Caco-2 (cell line): ENCODE results near the gene KCNA10. TPM values are rescaled to one million over a fixed set of nuclear protein-coding genes. Genes with fewer than 3 reads are reported as not detected.

Source experiments
- BruUV-seq: library from RNA; stranded (reverse); fragments of 400-500 nt; replicated peaks from 2 replicates; lab custom pipeline; 2021; lab: Mats Ljungman, UMichigan
- CTCF ChIA-PET: fragments of 300-600 bp; sonication (Branson Sonifier 250); formaldehyde crosslinking; loops from one replicate; lab custom pipeline; 2022; ENCODE audit warnings: antibody characterized with exemption; lab: Charles Lee
- POLR2A ChIA-PET: fragments of 300-600 bp; sonication (Branson Sonifier 250); formaldehyde crosslinking; loops from one replicate; lab custom pipeline; 2022; ENCODE audit warnings: antibody characterized with exemption; lab: Charles Lee
- DNase-seq, 2 experiments: peaks; one replicate each; pipeline versions ENCODE4 v3.0.0 to v3.0.0-alpha.2; 2020 to 2022
- H3K27me3 ChIP-seq: replicated peaks from 2 replicates; pipeline ENCODE4 v1.6.0; 2011; ENCODE audit warnings: low read length; ENCODE audit not compliant: control insufficient read depth, insufficient read depth
- H3K36me3 ChIP-seq: 2 replicates; pipeline ENCODE4 v1.5.1; 2011; ENCODE audit warnings: low read length; ENCODE audit not compliant: control insufficient read depth, insufficient read depth
- H3K4me1 ChIP-seq: fragments of 250-450 bp; sonication (Bioruptor Pico); 2 replicates; pipeline ENCODE4 v1.5.1; 2020; ENCODE audit warnings: mild to moderate bottlenecking
- H3K4me3 ChIP-seq: 2 replicates; pipeline ENCODE4 v1.5.1; 2011; ENCODE audit warnings: low read depth, mild to moderate bottlenecking, control low read depth, low read length
- H3K9me3 ChIP-seq: fragments of 250-450 bp; sonication (Bioruptor Pico); 2 replicates; pipeline ENCODE4 v1.5.1; 2020; ENCODE audit warnings: mild to moderate bottlenecking, moderate library complexity
- H3K27ac Mint-ChIP-seq: one replicate; pipeline ENCODE4 v1.8.0; 2022; ENCODE audit warnings: mixed read lengths; ENCODE audit not compliant: unreplicated experiment
- H3K27me3 Mint-ChIP-seq: one replicate; pipeline ENCODE4 v1.8.0; 2022; ENCODE audit warnings: mixed read lengths; ENCODE audit not compliant: insufficient read depth, unreplicated experiment
- H3K36me3 Mint-ChIP-seq: one replicate; pipeline ENCODE4 v1.8.0; 2022; ENCODE audit warnings: mild to moderate bottlenecking, mixed read lengths; ENCODE audit not compliant: insufficient read depth, unreplicated experiment
- H3K4me1 Mint-ChIP-seq: one replicate; pipeline ENCODE4 v1.8.0; 2022; ENCODE audit warnings: low read depth, mixed read lengths; ENCODE audit not compliant: unreplicated experiment
- H3K4me3 Mint-ChIP-seq: one replicate; pipeline ENCODE4 v1.8.0; 2022; ENCODE audit warnings: mild to moderate bottlenecking, moderate library complexity, mixed read lengths; ENCODE audit not compliant: unreplicated experiment
- H3K9me3 Mint-ChIP-seq: one replicate; pipeline ENCODE4 v1.8.0; 2022; ENCODE audit warnings: mixed read lengths; ENCODE audit not compliant: unreplicated experiment
- CTCF ChIP-seq, 2 experiments: fragments of 200-600 bp in 1 of 2; IDR thresholded peaks; 1 replicate in 1 of 2; 2 replicates in 1 of 2; pipeline versions ENCODE4 v1.5.1 to v1.8.0; 2011 to 2022; ENCODE audit warnings: antibody characterized with exemption in 1 of 2, control low read depth in 1 of 2, inconsistent platforms in 1 of 2, low read depth in 1 of 2, low read length in 1 of 2, mild to moderate bottlenecking in 1 of 2, moderate library complexity in 1 of 2; ENCODE audit not compliant: insufficient read depth in 1 of 2, severe bottlenecking in 1 of 2, unreplicated experiment in 1 of 2
- intact Hi-C: fragments of 100-400 bp; cut with micrococcal nuclease; formaldehyde crosslinking; loops from one replicate; pipeline ENCODE4 v1.10.0; 2022; ENCODE audit not compliant: unreplicated experiment
- total RNA-seq: library from RNA; stranded (reverse); gene quantifications from 2 replicates; pipeline ENCODE4 v1.2.3, GENCODE V29; 2022

Gene KCNA10
- total RNA-seq, 1 experiment from 2014 or later = not detected

- intact Hi-C loops = no loop called here
- Mint-ChIP-seq H3K4me1 (no peaks in the 10 kb centered on the region), H3K4me3 (no peak overlapping the region), H3K36me3 (no peaks in the 10 kb centered on the region), H3K9me3 (peaks cover 14% of the 10 kb centered on the region), H3K27me3 (peaks cover 8% of the 10 kb centered on the region), H3K27ac (no peak overlapping the region)
- DNase-seq = no peak
- no peak for TF ChIP-seq CTCF (IDR thresholded peaks at IDR 0.05; ENCODE audit: insufficient read depth in 1 of 2, low read depth in 1 of 2, low read length in 1 of 2, severe bottlenecking in 1 of 2, unreplicated experiment in 1 of 2)
- Histone ChIP-seq H3K9me3 (no peaks in the 10 kb centered on the region), H3K27me3 (no peaks in the 10 kb centered on the region), H3K36me3 (no peaks in the 10 kb centered on the region), H3K4me1 (no peaks in the 10 kb centered on the region), H3K4me3 (no peak overlapping the region)
- no TSS peak for BruUV-seq
- CTCF ChIA-PET = no interaction called here
- POLR2A ChIA-PET = no interaction called here
Measured at GRCh38 chr1:110515891-110516290, 3.1 kb downstream of the KCNA10 start.

GRCh38 chr1:110515041-110515440, 3.9 kb downstream of the KCNA10 start:
- H3K27ac Mint-ChIP-seq = no peak overlapping the region
- POLR2A ChIA-PET = no interaction called here
- TF ChIP-seq CTCF (IDR thresholded peaks at IDR 0.05; ENCODE audit: insufficient read depth in 1 of 2, low read depth in 1 of 2, low read length in 1 of 2, severe bottlenecking in 1 of 2, unreplicated experiment in 1 of 2) = no peak

GRCh38 chr1:110513511-110513910, 5.5 kb downstream of the KCNA10 start:
- H3K27ac Mint-ChIP-seq = no peak overlapping the region
- CTCF ChIA-PET = no interaction called here

More at GRCh38 chr1:110515041-110515440, 3.9 kb downstream of the KCNA10 start:
- no peaks in the 10 kb centered on the region for H3K4me1 ChIP-seq
- DNase-seq = no peak
- intact Hi-C loops = no loop called here
- BruUV-seq = no TSS peak
- H3K36me3 ChIP-seq = no peaks in the 10 kb centered on the region
- no peaks in the 10 kb centered on the region for H3K27me3 ChIP-seq
- no peaks in the 10 kb centered on the region for H3K4me1 Mint-ChIP-seq
- H3K9me3 ChIP-seq = no peaks in the 10 kb centered on the region
- no peaks in the 10 kb centered on the region for H3K36me3 Mint-ChIP-seq
- no peak overlapping the region for H3K4me3 Mint-ChIP-seq
- H3K4me3 ChIP-seq = no peak overlapping the region
- CTCF ChIA-PET = no interaction called here
- H3K9me3 Mint-ChIP-seq = peaks cover 14% of the 10 kb centered on the region
- H3K27me3 Mint-ChIP-seq = peaks cover 8% of the 10 kb centered on the region

More at GRCh38 chr1:110513511-110513910, 5.5 kb downstream of the KCNA10 start:
- no peaks in the 10 kb centered on the region for H3K36me3 ChIP-seq
- H3K4me1 ChIP-seq = no peaks in the 10 kb centered on the region
- Mint-ChIP-seq H3K4me3 (no peak overlapping the region), H3K36me3 (no peaks in the 10 kb centered on the region), H3K27me3 (peaks cover 8% of the 10 kb centered on the region), H3K9me3 (peaks cover 14% of the 10 kb centered on the region), H3K4me1 (peaks cover 1% of the 10 kb centered on the region)
- DNase-seq = no peak
- no peak overlapping the region for H3K4me3 ChIP-seq
- intact Hi-C loops = no loop called here
- no peak for TF ChIP-seq CTCF (IDR thresholded peaks at IDR 0.05; ENCODE audit: insufficient read depth in 1 of 2, low read depth in 1 of 2, low read length in 1 of 2, severe bottlenecking in 1 of 2, unreplicated experiment in 1 of 2)
- no TSS peak for BruUV-seq
- H3K27me3 ChIP-seq = no peaks in the 10 kb centered on the region
- POLR2A ChIA-PET = no interaction called here
- H3K9me3 ChIP-seq = no peaks in the 10 kb centered on the region
